Mesodermal cell (in vitro differentiated cells): Measurements from ENCODE around the gene S100A16.
"Not testable (repeated sequence)": the region's sequence is repeated elsewhere in the genome, so short reads cannot be mapped to it uniquely, and the experiment has no call there.

Experiments used
- H3K27ac ChIP-seq: 2 replicates; pipeline ENCODE4 v1.7.0; 2013; ENCODE audit warnings: mild to moderate bottlenecking, low read depth, low read length, moderate library complexity; ENCODE audit not compliant: severe bottlenecking
- H3K36me3 ChIP-seq: 2 replicates; pipeline ENCODE4 v1.7.1; 2013; ENCODE audit warnings: mild to moderate bottlenecking, low read length, moderate library complexity; ENCODE audit not compliant: control insufficient read depth, insufficient read depth
- H3K4me1 ChIP-seq: one replicate; pipeline ENCODE4 v1.7.1; 2013; ENCODE audit warnings: mild to moderate bottlenecking, low read length; ENCODE audit not compliant: insufficient read depth, control insufficient read depth, poor library complexity, severe bottlenecking
- H3K4me3 ChIP-seq: 2 replicates; pipeline ENCODE4 v1.7.0; 2013; ENCODE audit warnings: low read length, control low read depth, mild to moderate bottlenecking; ENCODE audit not compliant: insufficient read depth, poor library complexity, severe bottlenecking; ENCODE audit errors: extremely low read depth
- H3K9me3 ChIP-seq: 2 replicates; pipeline ENCODE4 v1.7.1; 2013; ENCODE audit warnings: mild to moderate bottlenecking, low read length, moderate library complexity; ENCODE audit not compliant: control insufficient read depth
- WGBS, 2 experiments: methylation state at CpG; one replicate each; pipeline ENCODE4 v1.1.5; 2013; ENCODE audit warnings: missing lambda C conversion rate in 2 of 2; ENCODE audit not compliant: insufficient coverage in 2 of 2; 5-methylcytosine and 5-hydroxymethylcytosine counted together

Gene S100A16

DNA sequence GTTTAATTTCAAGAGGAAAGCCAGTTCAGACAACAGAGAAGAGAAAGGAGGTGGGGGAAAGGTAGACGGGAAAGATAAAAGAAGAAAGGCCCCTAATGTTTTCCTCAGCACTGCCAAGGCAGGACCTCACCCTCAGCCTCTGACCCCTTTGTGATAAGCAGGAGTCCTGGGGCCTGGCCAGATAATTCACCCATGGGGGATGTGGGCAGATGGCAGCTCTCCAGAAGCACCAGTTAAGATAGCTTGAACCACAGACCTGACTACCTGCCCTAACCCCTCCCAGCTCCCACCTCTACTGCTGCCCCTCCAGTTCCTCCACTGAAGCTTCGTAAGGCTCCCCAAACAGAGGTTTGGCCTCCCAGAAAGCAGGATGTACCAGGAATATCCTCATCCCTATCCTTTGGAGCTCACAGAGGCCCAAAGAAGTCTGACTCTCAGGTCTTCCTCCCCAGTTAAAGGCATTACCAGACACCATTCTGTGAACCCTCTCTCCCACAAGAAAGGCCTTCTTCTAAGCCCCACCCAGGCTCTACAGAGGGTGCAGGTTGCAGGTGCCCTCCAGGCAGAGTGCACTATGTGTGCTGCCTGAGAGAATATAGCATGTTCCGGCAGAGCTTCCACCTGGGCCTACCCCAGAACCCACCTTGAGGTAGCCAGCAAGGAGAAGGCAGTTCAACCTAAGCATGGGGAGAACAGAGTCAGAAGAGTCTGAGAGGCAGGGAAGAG lies 36.4 kb upstream of the S100A16 start:
- WGBS, 2 experiments: 50 to 90% methylated on average over 1 to 2 of the region's 3 CpGs
- no peaks in the 10 kb centered on the region for H3K9me3 ChIP-seq
- no peak overlapping the region for H3K27ac ChIP-seq
- H3K36me3 ChIP-seq: peaks cover 29% of the 10 kb centered on the region
- H3K4me3 ChIP-seq: no peak overlapping the region
- H3K4me1 ChIP-seq: peaks cover 3% of the 10 kb centered on the region

DNA sequence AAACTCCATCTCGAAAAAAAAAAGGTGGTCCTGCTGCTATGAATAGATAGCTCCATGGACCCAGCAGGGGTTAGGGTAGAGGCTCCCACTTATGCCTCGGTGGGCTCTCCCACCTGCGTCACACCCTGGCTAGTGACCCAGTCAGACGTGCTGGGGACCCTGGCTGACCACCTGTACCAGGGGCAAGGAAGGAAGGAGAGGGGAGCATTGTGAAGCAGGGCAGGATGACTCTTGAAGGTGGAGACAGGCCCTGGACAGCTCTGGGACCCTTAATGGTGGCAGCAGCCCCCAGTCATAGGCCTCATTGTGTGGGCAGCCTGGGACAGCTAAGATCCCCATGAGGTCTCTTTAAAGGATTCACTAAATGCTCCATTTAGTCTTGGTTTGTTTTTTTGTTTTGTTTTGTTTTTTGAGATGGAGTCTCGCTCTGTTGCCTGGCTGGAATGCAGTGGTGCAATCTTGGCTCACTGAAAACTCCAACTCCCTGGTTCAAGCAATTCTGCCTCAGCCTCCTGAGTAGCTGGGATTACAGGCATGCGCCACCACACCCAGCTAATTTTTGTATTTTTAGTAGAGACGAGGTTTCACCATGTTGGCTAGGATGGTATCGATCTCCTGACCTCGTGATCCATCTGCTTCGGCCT lies 35.2 kb upstream of the S100A16 start:
- peaks cover 3% of the 10 kb centered on the region for H3K4me1 ChIP-seq
- no peaks in the 10 kb centered on the region for H3K9me3 ChIP-seq
- WGBS, 2 experiments: 92 to 95% methylated on average over 5 to 7 of the region's 10 CpGs
- H3K27ac ChIP-seq: no peak overlapping the region
- H3K4me3 ChIP-seq: no peak overlapping the region
- peaks cover 41% of the 10 kb centered on the region for H3K36me3 ChIP-seq

DNA sequence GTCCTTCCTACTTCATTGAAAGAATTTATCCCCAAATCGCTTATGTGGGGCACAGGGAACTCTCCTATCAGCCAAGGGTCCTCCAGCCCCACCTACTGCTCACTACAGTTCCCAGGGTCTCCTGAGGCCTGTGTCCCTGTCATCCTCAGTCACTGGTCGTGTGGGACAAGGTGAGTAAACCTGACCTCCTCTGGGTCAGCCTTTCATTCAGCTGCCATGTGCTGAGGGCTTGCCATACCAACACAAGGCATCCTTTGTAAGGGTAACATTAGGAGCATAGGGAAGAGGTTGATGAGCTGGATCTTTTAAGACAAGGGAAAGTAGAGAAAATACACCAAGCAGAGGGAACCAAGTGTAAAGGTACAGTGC lies 34.4 kb upstream of the S100A16 start:
- Histone ChIP-seq H3K27ac (no peak overlapping the region), H3K4me1 (no peaks in the 10 kb centered on the region), H3K9me3 (no peaks in the 10 kb centered on the region), H3K4me3 (no peak overlapping the region), H3K36me3 (peaks cover 48% of the 10 kb centered on the region)
- WGBS, 2 experiments: 76 to 92% methylated on average over 2 of the region's 2 CpGs

DNA sequence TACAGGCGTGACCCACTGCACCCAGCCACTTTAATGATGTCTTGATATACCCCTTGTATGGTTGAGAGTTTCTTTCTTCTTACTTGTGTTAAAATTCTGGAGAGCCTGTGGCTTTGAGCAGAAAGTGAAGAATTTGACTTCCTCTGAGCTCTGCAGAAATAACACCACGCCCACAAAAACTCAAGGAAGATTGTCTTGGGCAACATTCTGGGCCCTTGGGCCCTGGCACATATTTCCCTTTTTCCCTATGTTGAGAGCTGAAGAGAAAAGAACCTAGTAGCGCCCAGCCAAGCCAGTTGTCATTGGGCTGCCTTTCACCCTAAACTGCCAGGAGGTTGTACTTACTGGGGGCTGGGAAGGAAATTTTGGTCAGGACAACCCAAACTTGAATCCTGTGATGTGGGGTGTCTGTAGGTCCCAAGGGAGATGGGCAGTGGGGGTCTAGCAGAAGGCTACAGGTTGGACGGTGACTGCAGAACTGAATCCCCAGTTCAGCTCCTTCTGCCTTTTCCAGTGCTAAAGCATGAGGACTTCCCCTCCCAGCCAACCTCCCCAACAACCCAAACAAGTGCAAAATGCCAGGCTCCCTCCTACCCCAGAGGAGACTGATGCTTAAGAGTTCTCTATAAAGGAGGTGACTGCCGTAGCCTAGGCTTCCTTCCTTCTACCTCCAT lies 33.9 kb upstream of the S100A16 start:
- WGBS, 2 experiments: 90 to 95% methylated on average over 2 to 3 of the region's 5 CpGs
- Histone ChIP-seq H3K27ac (no peak overlapping the region), H3K36me3 (peaks cover 54% of the 10 kb centered on the region), H3K4me3 (no peak overlapping the region), H3K9me3 (no peaks in the 10 kb centered on the region), H3K4me1 (no peaks in the 10 kb centered on the region)

DNA sequence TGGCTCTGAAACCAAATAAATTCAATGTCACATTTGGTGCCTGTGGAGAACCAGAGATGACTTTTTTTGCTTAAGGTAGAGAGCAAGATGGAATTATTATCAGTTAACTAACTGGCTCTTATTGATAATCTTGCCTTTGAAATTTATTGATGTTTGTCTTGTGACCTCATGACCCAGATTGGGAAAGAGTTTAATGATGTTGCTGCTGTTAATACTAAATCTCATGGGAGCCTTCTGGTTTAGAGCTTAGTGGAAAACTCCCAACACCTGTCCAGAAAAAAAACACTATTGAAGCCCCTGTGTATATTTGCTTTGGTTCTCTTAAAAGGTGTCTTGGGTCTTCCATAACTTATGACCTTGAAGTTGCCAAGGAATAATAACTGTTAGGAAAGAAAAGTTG lies 30.9 kb upstream of the S100A16 start:
- H3K4me1 ChIP-seq: no peaks in the 10 kb centered on the region
- no peaks in the 10 kb centered on the region for H3K9me3 ChIP-seq
- H3K4me3 ChIP-seq: no peak overlapping the region
- no peak overlapping the region for H3K27ac ChIP-seq
- peaks cover 84% of the 10 kb centered on the region for H3K36me3 ChIP-seq

DNA sequence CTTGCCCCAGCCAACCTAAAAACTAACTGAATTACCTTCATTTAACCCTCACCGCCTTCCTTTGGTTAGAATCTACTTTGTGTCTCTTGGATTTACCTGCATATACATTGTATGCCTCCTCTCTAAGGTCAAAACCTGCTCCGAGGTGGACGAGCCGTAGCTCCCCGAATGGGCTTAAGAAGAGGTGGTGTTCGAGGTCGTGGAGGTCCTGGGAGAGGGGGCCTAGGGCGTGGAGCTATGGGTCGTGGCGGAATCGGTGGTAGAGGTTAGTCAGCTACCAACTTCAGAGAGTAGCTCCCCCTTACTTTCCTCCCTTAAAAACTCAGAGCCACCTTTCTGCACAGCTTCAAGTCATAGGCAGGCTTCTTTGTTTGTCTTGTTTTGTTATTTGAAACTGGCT lies 30.2 kb upstream of the S100A16 start:
- 93 to 100% methylated on average over 2 to 5 of the region's 11 CpGs for WGBS, 2 experiments
- H3K27ac ChIP-seq: no peak overlapping the region
- H3K36me3 ChIP-seq: peaks cover 90% of the 10 kb centered on the region
- H3K9me3 ChIP-seq: no peaks in the 10 kb centered on the region
- no peaks in the 10 kb centered on the region for H3K4me1 ChIP-seq
- H3K4me3 ChIP-seq: no peak overlapping the region

DNA sequence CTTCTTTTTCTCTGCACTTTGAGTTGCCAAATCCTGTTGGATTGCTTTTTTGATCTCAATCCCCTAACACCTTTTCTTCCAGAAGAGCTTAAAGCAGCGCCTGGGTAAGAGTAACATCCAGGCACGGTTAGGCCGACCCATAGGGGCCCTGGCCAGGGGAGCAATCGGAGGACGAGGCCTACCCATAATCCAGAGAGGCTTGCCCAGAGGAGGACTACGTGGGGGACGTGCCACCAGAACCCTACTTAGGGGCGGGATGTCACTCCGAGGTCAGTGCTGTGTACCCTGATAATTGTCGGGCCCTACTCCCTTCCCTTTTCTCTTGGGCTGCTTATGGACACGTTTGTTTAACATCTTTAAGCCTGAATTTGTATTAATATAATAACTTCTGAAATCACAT lies 29.2 kb upstream of the S100A16 start:
- no peaks in the 10 kb centered on the region for H3K9me3 ChIP-seq
- no peak overlapping the region for H3K4me3 ChIP-seq
- H3K27ac ChIP-seq: no peak overlapping the region
- peaks cover 99% of the 10 kb centered on the region for H3K36me3 ChIP-seq
- WGBS, 2 experiments: 95 to 98% methylated on average over 7 to 9 of the region's 11 CpGs
- H3K4me1 ChIP-seq: no peaks in the 10 kb centered on the region

DNA sequence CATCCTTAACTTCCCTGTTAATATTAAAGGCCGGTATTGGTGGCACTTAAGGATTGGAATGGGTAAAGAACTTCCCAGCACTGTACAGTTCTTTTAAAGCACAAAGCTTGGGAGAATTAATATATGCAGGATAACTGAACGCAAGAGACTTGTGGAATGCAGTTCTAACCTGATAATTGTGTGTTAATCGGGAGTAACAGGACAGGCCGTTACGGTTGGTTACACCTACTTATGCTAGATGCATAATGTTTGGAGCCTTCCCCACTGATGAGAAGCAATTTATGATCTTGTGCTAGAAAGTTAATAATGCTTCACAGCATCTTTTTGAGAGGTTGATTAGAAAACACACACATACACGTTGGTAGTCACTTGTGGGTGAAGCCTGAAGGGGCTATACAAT lies 27.9 kb upstream of the S100A16 start:
- Histone ChIP-seq H3K4me3 (no peak overlapping the region), H3K4me1 (peaks cover 2% of the 10 kb centered on the region), H3K27ac (no peak overlapping the region), H3K36me3 (peaks cover 99% of the 10 kb centered on the region), H3K9me3 (no peaks in the 10 kb centered on the region)
- WGBS, 2 experiments: 67 to 80% methylated on average over 3 to 5 of the region's 6 CpGs

DNA sequence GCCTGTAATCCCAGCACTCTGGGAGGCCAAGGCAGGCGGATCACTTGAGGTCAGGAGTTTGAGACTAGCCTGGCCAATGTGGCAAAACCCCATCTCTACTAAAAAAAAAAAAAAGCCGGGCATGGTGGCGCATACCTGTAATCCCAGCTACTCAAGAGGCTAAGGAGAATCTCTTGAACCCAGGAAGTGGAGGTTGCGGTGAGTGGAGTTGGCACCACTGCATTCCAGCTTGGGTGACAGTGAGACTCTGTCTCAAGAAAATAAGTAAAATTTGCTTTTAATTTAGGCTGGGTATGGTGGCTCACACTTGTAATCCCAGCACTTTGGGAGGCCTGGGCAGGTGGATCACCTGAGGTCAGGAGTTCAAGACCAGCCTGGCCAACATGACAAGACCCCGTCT lies 27.3 kb upstream of the S100A16 start:
- peaks cover 99% of the 10 kb centered on the region for H3K36me3 ChIP-seq
- 97 to 100% methylated on average over 1 to 3 of the region's 5 CpGs for WGBS, 2 experiments

DNA sequence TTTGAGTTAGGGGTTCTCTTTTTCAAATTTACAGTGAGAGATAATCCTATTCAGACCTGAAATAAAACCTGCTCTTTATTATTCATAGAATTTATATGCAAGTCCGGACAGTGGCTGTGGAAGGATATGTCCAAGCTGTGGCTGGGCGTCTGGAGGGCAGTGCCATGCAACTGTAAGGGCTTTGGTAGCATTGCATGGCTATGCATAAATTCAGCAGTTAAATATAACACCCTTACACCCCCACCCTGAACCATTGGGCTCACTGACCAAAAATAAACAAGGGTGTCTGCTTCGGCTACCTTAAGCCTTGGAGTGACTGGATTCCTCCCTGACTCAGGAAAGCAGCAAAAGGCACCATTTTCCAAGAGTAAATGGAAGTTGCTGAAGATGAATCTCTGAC lies 26.3 kb upstream of the S100A16 start:
- Histone ChIP-seq H3K4me1 (peaks cover 4% of the 10 kb centered on the region), H3K4me3 (no peak overlapping the region), H3K36me3 (peaks cover 93% of the 10 kb centered on the region), H3K9me3 (no peaks in the 10 kb centered on the region), H3K27ac (no peak overlapping the region)
- 93% methylated on average over 3 of the region's 3 CpGs; no CpG with 5 or more reads in 1 of the 2 experiments for WGBS, 2 experiments

More for the DNA sequence above, 27.3 kb upstream of the S100A16 start:
- not testable (repeated sequence) for H3K4me1 ChIP-seq, H3K4me3 ChIP-seq, H3K27ac ChIP-seq, H3K9me3 ChIP-seq

DNA sequence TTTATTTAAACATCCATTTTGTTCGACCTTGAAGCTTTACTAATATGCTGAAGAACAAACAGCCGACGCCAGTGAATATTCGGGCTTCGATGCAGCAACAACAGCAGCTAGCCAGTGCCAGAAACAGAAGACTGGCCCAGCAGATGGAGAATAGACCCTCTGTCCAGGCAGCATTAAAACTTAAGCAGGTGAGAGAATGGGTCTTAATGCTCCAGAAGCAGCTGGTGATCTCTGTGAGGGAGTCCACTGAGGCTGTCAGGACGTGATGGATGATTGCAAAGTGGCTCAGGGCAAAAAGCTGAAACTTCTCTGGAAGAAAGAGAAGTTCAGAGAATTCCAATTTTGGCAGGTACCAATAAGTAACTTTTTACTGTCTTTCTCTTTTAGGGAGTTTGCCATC lies 25.3 kb upstream of the S100A16 start:
- H3K4me1 ChIP-seq: peaks cover 4% of the 10 kb centered on the region
- H3K9me3 ChIP-seq: no peaks in the 10 kb centered on the region
- 97 to 100% methylated on average over 5 of the region's 6 CpGs for WGBS, 2 experiments
- peaks cover 83% of the 10 kb centered on the region for H3K36me3 ChIP-seq
- H3K4me3 ChIP-seq: no peak overlapping the region
- no peak overlapping the region for H3K27ac ChIP-seq
